OCI-M1 (cell line): ENCODE data around the gene TKFC.
"Not testable (repeated sequence)": the region's sequence is repeated elsewhere in the genome, so short reads cannot be mapped to it uniquely, and the experiment has no call there.

ENCODE experiments used
- DNase-seq: peaks from one replicate; lab custom pipeline; 2025; lab: John Stamatoyannopoulos, UW

Gene TKFC

DNA sequence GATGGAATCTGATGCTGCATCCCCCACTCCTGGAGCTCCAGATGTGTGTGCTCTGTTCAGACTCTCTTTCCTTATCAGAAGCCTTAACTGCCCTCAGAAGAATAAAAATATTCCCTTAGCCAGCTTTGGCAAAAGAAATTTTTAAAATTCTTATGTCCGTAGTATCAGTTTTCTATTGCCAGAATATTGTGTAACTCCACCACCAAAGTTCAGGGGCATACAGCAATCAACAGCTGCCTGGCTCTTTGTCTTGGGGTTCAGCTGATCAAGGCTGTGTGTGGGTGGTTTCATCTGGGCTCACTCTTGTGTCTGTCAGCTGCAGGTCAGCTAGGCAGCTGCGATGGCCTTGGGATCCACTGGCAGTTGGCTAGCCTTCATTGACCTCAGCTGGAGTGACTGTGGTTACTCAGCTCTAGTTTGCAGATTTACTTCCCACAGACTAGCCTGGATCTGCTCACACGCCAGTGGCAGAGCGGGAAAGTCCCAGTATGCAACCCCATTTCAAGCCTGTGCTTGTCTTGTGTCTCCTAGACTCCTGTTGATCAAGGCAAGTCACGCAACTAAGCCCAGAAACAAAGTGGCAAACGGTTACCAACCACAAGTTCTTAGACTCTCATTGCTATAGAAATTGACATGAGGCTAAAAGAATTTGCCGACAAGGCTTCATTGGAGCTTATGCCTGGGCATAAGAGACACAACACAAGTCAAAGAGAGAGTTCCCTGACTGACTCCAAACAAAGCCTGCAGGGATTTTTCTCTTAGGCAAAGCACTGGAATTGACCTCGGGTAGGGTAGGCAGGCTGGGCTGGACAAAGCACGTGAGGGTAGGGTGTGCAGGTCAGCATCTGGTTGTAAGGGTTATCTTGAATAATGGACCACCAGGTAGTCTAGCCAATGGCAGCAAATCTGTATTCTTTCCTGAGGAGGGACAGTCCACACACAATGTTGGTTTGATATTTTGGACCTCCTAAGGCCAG is 36.6 kb downstream of the TKFC start:
- DNase-seq: no peak

DNA sequence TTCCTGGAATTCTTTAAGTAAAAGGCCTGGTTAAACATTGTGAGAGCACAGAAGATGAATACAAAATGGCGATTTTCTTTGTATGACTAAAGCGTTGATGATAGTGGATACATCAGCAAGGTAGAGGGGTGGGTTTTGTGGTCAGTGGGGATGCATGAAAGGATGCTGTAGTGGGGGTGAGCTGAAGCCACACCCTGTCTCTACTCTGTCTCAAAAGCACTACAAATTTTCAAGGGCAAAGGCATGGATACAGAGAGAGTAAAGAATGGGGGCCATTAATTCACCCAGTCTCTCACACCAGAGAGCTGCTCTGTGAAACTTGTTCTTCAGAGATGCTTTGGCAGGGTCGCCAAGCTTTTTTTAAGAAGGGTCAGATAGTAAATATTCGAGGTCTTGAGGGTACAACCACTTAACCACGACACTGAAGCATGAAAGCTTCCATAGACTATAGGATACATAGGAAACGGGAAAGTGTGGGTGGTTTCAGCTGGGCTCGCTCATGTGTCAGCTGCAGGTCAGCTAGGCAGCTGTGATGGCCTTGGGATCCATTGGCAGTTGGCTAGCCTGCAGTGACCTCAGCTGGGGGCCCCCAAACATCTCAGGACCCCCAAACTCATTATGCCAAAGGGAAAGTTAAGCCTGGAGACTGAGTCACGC is 37.4 kb downstream of the TKFC start:
- no peak for DNase-seq

DNA sequence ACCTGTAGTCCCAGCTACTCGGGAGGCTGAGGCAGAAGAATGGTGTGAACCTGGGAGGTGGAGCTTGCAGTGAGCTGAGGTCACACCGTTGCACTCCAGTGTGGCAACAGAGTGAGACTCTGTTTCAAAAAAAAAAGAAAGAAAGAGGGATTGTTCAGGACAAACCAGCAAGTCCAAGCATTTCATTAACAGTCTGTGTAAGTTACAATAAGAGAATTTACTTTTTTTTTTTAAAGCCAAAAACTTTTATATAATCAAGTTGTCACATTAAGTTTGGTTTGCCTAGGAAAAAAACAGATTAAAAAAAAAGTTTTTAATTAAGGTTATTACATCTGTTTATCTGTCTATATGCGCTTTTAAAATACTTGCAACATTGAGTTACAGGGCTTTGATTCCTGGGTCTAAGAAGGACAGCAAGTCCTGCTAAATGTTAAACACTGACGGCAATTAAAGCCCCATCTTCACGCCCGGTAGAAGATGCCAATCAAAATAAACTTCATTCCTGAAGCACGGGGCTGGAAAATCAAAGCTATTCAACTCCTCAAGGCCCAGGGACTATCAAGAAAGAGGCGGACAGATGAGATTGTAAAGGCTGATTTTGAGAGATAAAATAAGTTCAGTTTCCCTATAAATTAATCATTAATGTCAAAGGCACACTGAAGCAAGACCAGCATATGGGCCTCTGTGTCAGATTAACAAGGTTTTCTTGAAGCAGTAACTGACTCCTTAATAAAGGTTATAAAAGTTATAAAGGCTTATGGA is 39.8 kb downstream of the TKFC start:
- no peak for DNase-seq

DNA sequence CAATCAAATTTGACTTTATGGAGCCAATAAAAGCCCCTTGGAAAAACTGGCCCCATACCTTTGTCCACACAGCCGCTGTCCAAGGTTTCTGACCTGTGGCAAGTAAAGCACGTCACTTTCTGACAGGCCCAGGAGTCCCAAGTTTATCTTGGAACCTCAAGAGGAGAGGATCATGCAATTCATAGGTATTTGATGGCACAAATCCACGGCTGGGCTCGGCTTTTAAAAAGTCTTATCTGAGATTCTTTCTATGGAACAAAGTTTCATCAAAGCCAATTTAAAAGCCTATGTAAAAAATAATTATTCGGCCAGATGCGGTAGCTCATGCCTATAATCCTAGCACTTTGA is 42.7 kb downstream of the TKFC start:
- DNase-seq: no peak

DNA sequence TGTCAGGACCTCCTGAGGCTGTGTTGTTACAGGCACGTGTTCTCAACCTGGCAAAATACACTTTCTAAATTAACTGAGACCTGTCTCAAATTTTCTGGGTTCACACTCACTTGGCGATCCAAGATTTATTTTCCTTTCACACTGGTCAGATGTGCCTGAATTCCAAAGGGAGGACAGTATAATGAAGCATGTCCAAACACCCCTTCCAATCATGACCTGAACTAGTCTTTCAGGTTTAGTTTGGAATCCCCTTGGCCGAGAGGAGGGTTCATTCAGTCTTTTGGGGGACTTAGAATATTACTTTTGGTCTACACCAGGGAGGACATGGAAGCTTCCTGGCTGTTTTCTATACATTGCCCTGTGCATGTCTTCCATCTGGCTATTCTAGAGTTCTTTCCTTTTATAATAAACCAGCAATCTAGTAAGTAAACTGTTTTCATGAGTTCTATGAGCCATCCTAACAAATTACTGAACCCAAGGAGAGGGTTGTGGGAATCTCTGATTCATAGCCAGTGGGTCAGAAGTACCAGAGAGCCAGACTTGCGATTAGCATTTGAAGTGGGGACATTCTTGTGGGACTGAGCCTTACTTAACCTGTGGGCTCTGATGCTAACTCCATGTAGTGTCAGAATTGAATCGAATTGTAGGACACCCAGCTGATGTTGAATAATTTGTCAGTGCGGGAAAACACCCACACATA is 44.6 kb downstream of the TKFC start:
- DNase-seq: no peak

DNA sequence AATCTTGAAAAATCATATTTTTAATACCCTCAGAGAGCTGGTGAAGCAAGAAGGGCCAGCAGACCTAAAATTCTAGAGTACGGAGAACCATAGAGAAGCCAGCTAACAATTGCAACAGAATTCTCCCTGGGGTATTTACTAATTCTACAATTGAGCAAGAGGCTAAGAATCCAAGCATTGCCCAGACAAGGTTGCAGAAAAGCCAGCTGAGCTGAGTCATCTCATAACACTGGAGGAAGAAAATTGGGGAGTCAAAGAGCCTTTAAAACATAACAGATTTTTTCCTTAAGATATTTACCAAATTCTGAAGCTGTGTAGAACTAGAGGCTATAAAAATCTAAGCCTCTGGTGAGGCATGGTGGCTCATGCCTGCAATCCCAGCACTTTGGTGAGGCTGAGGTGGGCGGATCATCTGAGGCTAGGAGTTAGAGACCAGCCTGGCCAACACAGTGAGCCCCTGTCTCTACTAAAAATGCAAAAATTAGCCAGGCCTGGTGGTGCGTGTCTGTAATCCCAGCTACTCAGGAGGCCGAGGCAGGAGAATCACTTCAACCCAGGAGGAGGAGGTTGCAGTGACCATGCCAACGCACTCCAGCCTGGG is 45.8 kb downstream of the TKFC start:
- no peak for DNase-seq

DNA sequence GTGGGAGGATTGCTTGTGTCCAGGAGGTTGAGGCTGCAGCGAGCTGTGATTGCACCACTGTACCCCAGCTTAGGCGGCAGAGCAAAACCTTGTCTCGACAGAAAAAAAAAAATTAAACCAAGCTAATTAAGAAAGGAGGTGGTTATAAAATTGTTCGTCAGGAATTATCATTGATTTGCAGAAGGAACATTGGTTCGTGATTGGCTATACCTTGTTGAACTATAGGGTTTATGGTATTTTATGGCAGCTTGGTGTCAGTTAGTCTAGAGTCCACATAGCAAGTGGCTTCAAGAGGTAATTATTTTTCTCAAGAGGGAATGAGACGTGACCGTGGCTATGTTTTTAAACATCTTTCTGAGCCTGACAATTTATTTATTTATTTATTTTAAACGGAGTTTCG is 47.9 kb downstream of the TKFC start:
- DNase-seq: no peak

DNA sequence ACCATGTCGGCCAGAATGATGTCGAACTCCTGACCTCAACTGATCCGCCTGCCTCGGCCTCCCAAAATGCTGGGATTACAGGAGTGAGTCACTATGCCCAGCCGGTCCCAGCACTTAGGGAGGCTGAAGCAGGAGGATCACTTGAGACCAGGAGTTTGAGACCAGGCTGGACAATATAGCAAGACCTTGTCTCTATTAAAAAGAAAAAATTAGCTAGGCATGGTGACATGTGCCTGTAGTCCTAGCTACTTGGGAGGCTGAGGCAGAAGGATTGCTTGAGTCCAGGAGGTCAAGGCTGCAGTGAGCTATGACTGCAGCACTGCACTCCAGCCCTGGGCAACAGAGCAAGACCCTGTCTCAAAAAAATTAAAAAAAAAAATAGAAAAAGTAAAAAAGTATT is 50.8 kb downstream of the TKFC start:
- DNase-seq: not testable (repeated sequence)

DNA sequence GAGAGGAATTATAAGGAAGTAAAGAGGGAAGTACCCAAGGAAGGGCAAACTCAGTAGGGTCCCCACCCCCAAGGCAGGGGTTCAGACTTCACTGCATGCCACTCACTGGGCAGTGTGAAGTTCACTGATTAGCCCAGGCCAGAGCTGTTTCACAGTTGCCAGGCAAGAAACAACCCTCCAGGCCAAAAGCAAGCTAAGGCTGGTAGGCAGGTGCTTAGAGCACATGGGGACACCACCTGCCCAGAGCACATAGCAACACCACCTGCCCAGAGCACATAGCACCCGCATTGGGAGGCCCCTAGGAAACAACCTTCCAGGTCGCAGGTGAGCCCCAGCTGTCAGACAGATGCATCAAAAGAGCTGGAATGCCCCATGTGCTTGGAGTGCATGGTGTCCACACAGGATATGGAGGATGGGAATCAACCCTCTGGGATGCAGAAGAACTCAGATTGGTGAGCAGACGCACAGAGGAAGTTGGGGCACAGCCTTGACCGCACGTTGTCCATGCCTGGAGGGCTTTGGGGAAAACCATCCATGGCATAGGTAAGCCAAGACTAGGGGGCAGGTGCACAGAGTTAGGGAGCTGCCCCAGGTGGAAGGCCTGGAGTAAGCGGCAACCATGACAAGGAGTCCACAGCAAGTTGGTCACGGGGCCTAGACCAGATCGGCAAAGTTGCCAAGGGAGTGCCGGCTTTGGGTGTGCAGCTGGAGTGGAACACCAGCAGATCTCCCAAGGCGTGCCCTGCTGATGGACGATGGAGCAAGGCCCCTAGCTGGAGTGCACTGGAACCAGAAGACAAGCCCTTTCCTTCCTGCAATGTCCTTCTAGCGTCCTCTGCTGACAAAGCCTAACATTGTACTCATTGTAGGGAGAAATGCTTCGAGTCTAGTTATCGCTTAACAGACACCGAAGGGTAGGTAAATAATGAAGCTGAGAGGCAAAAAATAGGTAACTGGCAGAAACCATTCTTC is 51.5 kb downstream of the TKFC start:
- DNase-seq: peak; percentile 46

DNA sequence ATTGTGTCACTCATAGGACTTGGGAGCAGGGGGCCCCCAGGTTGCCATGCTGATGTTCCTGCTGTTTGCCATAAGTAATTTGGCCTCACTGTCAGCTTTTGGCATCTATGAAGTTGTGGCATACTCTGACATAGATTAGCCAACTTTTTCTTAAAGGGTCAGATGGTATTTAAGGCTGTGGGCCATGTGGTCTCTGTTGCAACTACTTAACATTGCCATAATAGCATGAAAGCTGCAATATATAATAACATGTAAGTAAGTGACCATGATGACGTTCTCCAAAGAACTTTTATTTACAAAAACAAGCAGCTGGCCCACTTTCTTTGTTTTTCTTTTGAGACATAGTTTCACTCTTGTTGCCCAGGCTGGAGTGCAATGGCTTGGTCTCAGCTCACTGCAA is 57.1 kb downstream of the TKFC start:
- DNase-seq: no peak

DNA sequence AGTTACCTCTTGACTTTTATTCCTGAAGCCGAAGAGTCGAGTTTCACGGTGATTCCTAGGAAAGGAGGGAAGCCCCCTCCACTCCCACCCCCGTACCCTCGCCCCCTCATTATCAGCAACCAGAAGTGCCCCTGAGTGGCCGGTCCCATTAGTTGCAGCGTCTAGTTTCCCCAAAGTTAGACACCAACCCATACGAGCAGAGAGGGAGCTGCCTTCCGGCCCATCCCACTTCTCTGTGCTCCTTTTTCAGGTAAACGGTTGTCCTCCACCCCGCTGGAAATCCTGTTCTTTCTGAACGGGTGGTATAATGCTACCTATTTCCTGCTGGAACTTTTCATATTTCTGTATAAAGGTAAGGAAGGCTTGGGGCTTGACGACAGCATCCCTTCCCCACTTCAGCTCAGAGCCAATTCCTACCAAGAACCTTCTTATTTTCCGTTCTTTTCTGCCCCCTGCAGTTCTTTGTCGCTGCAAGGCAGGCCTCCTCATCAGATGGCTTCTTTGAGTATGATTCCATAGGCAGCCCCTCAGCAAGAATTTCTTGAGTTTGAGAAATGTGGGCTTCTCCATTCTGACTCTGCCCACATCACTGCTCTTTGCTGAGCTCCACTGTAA is 60.1 kb downstream of the TKFC start:
- peak; percentile 59 for DNase-seq
